Mesendoderm (in vitro differentiated cells): ENCODE results near the gene NFATC1.

ENCODE experiments used
- DNase-seq: peaks from one replicate; pipeline ENCODE4 v3.0.0; 2013
- H2AK5ac ChIP-seq: 2 replicates; pipeline ENCODE4 v1.6.1; 2013; ENCODE audit warnings: low read length, inconsistent platforms
- H2BK120ac ChIP-seq: 2 replicates; pipeline ENCODE4 v1.6.1; 2013; ENCODE audit warnings: low read depth, mild to moderate bottlenecking, low read length, moderate library complexity, mixed read lengths
- H2BK15ac ChIP-seq: replicated peaks from 2 replicates; pipeline ENCODE4 v1.6.1; 2013; ENCODE audit warnings: low read depth, mild to moderate bottlenecking, moderate library complexity
- H2BK5ac ChIP-seq: 2 replicates; pipeline ENCODE4 v1.6.1; 2013; ENCODE audit warnings: low read length, inconsistent platforms
- H3K18ac ChIP-seq: 2 replicates; pipeline ENCODE4 v1.6.1; 2013; ENCODE audit warnings: mild to moderate bottlenecking, low read length, mixed read lengths
- H3K23ac ChIP-seq: one replicate; pipeline ENCODE4 v1.6.1; 2013; ENCODE audit warnings: low read length
- H3K27ac ChIP-seq: 2 replicates; pipeline ENCODE4 v1.5.1; 2013; ENCODE audit warnings: low read depth, mild to moderate bottlenecking, inconsistent platforms, low read length, moderate library complexity
- H3K27me3 ChIP-seq: 2 replicates; pipeline ENCODE4 v1.6.1; 2013; ENCODE audit warnings: low read length, control low read depth, mild to moderate bottlenecking, inconsistent platforms; ENCODE audit not compliant: insufficient read depth, poor library complexity
- H3K36me3 ChIP-seq: 2 replicates; pipeline ENCODE4 v1.6.1; 2013; ENCODE audit warnings: low read length, inconsistent platforms; ENCODE audit not compliant: control insufficient read depth, insufficient read depth
- H3K4ac ChIP-seq: one replicate; pipeline ENCODE4 v1.6.1; 2013; ENCODE audit warnings: low read depth, mild to moderate bottlenecking, low read length, moderate library complexity
- H3K4me1 ChIP-seq: 2 replicates; pipeline ENCODE4 v1.6.1; 2013; ENCODE audit warnings: low read depth, low read length, inconsistent platforms; ENCODE audit not compliant: control insufficient read depth
- H3K4me2 ChIP-seq: 2 replicates; pipeline ENCODE4 v1.6.1; 2013; ENCODE audit warnings: low read length
- H3K4me3 ChIP-seq: 2 replicates; pipeline ENCODE4 v1.5.1; 2013; ENCODE audit warnings: mild to moderate bottlenecking, low read length
- H3K56ac ChIP-seq: one replicate; pipeline ENCODE4 v1.6.1; 2013; ENCODE audit warnings: low read length
- H3K79me1 ChIP-seq: 2 replicates; pipeline ENCODE4 v1.6.1; 2013; ENCODE audit warnings: low read length, inconsistent platforms
- H3K79me2 ChIP-seq: 2 replicates; pipeline ENCODE4 v1.6.1; 2013; ENCODE audit warnings: mild to moderate bottlenecking, low read length; ENCODE audit not compliant: control insufficient read depth, insufficient read depth
- H3K9ac ChIP-seq: 2 replicates; pipeline ENCODE4 v1.6.1; 2013; ENCODE audit warnings: low read length, inconsistent platforms
- H4K5ac ChIP-seq: one replicate; pipeline ENCODE4 v1.6.1; 2013; ENCODE audit warnings: low read length
- H4K8ac ChIP-seq: one replicate; pipeline ENCODE4 v1.6.1; 2013; ENCODE audit warnings: low read depth, mild to moderate bottlenecking, control low read depth, low read length, moderate library complexity
- WGBS: extraction: QIAGEN DNeasy Blood & Tissue Kit; methylation state at CpG from one replicate; pipeline ENCODE4 v1.1.7; 2013; ENCODE audit warnings: low lambda C conversion rate, missing lambda C conversion rate; ENCODE audit not compliant: insufficient coverage; ENCODE audit errors: extremely low coverage; 5-methylcytosine and 5-hydroxymethylcytosine counted together

Gene NFATC1

DNA sequence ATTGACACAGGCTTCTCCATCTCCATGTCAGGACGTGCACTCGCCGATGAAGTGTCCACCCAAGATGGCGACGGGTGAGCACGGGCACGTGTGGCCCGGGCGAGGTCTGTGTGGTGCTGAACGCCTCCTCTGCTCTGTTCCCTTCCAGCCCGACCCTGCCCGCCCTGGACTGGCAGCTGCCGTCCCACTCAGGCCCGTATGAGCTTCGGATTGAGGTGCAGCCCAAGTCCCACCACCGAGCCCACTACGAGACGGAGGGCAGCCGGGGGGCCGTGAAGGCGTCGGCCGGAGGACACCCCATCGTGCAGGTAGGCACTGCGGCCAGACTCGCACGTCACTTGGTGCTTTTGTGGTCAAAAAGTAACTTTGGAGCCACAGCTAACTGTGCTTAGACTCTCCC is 37.7 kb downstream of the NFATC1 start:
- Histone ChIP-seq H2AK5ac (no peak overlapping the region), H3K4me1 (no peaks in the 10 kb centered on the region), H3K9ac (no peak overlapping the region), H4K8ac (no peak overlapping the region), H2BK5ac (no peak overlapping the region), H3K4ac (no peak overlapping the region), H3K27ac (no peak overlapping the region), H3K4me3 (no peak overlapping the region), H3K23ac (no peak overlapping the region), H3K18ac (no peak overlapping the region), H3K56ac (no peak overlapping the region), H3K27me3 (no peaks in the 10 kb centered on the region), H2BK120ac (no peak overlapping the region), H2BK15ac (no peak overlapping the region), H3K79me1 (no peaks in the 10 kb centered on the region), H3K36me3 (no peaks in the 10 kb centered on the region), H4K5ac (no peak overlapping the region), H3K4me2 (no peak overlapping the region), H3K79me2 (no peaks in the 10 kb centered on the region)
- no CpG with 5 or more reads among the region's 27 CpGs for WGBS
- DNase-seq: no peak

DNA sequence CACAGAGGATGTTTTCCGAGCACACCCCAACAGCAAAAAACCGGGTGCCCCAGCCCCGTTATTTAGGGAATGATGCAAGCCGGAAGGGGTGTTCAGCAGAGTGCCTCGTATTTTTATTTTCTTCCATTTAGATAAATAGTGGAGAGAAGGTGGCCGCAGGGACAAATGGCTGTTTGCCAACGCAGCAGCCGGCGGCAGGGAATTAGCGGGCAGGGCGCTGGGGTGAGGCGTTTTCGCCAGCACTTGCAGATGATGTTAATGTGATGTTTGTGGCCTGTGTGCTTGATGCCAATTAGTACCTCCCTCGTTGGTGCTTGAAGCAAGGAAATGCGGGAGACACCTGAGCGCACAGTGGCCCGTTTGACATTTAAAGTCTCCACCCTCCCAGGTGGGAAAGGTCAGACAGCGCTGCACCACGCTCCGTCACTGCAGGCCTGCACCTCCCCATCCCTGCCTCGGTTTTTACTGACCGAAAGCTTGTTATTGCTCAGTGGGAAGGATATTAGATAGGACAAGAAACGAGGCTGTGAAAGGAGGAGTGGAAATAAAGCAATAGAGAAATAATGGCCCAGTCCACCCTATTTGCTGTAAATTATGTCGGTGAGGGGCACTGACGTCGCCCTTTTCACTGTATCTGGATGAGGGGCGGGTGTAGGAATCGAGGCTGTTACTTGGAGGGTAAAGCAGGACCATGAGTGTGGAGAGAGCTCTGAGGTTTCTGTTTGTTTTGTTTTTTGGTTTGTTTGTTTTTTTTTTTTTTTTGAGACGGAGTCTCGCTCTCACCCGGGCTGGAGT is 39.1 kb downstream of the NFATC1 start:
- Histone ChIP-seq H3K4ac (no peak overlapping the region), H2BK15ac (no peak overlapping the region), H3K27me3 (no peaks in the 10 kb centered on the region), H2BK120ac (no peak overlapping the region), H3K18ac (no peak overlapping the region), H3K4me1 (no peaks in the 10 kb centered on the region), H4K5ac (no peak overlapping the region), H3K79me1 (no peaks in the 10 kb centered on the region), H3K79me2 (no peaks in the 10 kb centered on the region), H2AK5ac (no peak overlapping the region), H3K4me3 (no peak overlapping the region), H3K27ac (no peak overlapping the region), H4K8ac (no peak overlapping the region), H3K4me2 (no peak overlapping the region), H3K56ac (no peak overlapping the region), H2BK5ac (no peak overlapping the region), H3K36me3 (no peaks in the 10 kb centered on the region), H3K23ac (no peak overlapping the region), H3K9ac (no peak overlapping the region)
- WGBS: no CpG with 5 or more reads among the region's 31 CpGs
- no peak for DNase-seq

DNA sequence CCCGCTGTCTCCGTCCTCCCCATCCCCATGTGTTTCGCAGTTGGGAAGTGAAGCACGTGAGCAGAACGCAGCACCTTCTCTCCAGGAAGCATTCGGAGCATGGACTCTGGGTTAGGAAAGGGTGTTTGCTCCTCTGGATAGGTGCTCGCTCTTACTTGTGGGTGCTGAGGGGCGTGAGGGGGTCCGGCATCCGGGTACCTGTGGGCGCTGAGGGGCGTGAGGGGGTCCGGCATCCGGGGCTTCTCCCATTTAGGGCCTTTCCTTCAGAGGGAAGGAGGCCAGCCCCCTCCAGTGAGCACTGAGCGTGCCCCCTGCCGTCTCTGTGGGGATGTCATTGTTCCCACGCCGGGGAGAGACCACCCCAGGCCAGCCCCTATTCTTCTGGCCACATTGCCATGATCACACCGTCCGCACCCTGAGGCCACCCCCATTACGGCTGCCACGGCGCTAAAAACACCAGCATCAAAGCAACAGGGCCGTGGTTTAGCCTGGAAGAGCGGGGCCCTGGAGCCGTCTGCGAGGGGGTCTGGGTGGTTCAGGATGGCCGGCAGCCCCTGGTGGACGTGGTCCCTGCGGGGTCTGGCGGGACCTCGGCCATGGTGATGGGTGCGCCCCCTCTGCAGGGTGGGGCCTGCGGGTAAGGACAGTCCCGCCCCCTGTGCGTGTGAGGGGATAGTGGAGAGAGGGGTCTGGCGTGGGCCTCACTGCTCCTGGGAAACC is 41.0 kb downstream of the NFATC1 start:
- no peak overlapping the region for H3K4me3 ChIP-seq
- H3K4me1 ChIP-seq: no peaks in the 10 kb centered on the region
- H2BK5ac ChIP-seq: no peak overlapping the region
- H3K4ac ChIP-seq: no peak overlapping the region
- H3K27me3 ChIP-seq: no peaks in the 10 kb centered on the region
- H2BK15ac ChIP-seq: no peak overlapping the region
- no peaks in the 10 kb centered on the region for H3K79me2 ChIP-seq
- no peak overlapping the region for H4K5ac ChIP-seq
- no peaks in the 10 kb centered on the region for H3K36me3 ChIP-seq
- H2AK5ac ChIP-seq: no peak overlapping the region
- no peak overlapping the region for H4K8ac ChIP-seq
- no peak overlapping the region for H2BK120ac ChIP-seq
- no peak overlapping the region for H3K9ac ChIP-seq
- H3K56ac ChIP-seq: no peak overlapping the region
- no peak overlapping the region for H3K4me2 ChIP-seq
- no CpG with 5 or more reads among the region's 37 CpGs for WGBS
- H3K18ac ChIP-seq: no peak overlapping the region
- no peak overlapping the region for H3K27ac ChIP-seq
- no peak for DNase-seq
- no peak overlapping the region for H3K23ac ChIP-seq
- no peaks in the 10 kb centered on the region for H3K79me1 ChIP-seq

DNA sequence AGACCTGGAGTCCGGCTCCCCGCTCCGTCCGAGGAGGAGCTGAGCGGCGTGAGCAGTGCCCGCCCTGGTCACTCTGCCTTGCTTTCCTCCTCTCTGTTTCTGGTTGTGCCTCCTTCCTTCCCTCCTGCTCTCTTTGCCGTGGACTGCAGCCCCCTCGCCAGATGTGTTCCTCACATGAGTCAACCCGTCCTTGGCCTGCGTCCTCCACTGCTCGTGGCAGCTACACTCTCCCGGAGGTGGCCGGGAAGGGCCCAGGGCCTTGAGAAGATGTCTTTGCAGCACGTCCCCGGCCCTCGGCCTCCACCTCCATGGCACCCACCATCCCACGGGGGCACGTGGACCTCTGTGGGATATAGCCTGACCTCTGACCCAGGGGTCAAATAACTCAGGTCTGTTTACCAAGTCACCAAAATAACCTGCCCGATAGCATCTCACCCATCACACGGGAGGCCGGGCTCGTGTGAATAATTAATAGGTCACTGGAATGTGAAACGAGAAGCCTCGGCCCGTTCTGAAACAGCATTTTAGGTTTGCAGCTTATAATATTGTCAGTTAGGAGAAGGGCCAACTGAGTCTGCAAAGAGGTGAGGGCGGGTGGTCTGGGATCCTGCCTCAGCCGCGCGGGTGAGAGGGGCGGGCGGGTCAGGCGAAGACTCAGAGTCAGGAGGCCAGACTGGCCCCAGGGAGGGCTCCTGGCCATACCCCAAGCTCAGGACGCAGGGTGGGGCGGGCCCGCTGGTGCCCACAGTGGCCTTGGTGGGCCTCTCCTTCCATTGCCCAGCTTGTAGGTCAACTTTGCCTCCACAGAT is 42.6 kb downstream of the NFATC1 start:
- Histone ChIP-seq H2BK5ac (no peak overlapping the region), H3K36me3 (no peaks in the 10 kb centered on the region), H2BK120ac (no peak overlapping the region), H3K18ac (no peak overlapping the region), H3K79me1 (no peaks in the 10 kb centered on the region), H3K27ac (no peak overlapping the region), H3K27me3 (no peaks in the 10 kb centered on the region), H3K4me1 (no peaks in the 10 kb centered on the region), H3K4me3 (no peak overlapping the region), H4K5ac (no peak overlapping the region), H3K56ac (no peak overlapping the region), H3K4me2 (no peak overlapping the region), H2BK15ac (no peak overlapping the region), H4K8ac (no peak overlapping the region), H2AK5ac (no peak overlapping the region), H3K9ac (no peak overlapping the region), H3K23ac (no peak overlapping the region), H3K4ac (no peak overlapping the region), H3K79me2 (no peaks in the 10 kb centered on the region)
- DNase-seq: no peak
- WGBS: no CpG with 5 or more reads among the region's 36 CpGs

DNA sequence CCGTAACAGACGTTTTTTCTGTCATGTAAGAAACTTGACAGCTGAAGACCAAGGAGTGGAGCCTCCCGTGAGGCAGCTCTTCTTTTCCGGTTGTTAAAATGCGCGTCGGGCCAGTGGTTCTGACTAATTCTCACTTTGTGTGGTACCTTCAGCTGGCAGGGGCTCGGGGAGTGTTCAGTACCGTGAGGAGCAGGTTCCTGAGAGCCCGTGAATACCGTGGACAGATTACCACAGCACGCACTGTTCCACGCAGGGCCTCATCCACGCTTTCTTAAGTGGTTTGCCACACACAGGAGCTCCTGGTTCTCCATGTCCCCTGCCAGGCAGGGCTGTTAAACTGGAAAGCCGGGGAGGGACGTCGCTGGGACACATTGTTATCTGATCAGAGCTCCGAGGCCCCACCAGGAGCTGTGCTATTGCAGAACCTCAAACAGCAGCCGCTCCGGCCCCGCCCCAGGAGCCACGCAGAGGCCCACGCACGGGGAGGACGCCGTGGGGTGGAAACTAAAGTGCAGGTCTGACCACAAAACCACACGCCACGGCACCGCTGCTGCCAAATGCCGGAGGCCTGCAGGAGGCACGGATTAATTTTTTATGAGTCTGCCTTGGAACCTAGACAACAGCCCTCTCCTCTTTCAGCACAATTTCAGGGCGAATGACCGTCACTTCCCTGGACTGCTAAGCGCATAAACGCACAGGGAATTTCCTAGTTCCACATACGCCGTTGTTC is 43.3 kb downstream of the NFATC1 start:
- no peak overlapping the region for H3K56ac ChIP-seq
- no peak overlapping the region for H3K18ac ChIP-seq
- no peaks in the 10 kb centered on the region for H3K79me1 ChIP-seq
- no CpG with 5 or more reads among the region's 37 CpGs for WGBS
- no peak overlapping the region for H2AK5ac ChIP-seq
- DNase-seq: no peak
- no peak overlapping the region for H2BK5ac ChIP-seq
- H4K5ac ChIP-seq: no peak overlapping the region
- no peak overlapping the region for H3K23ac ChIP-seq
- H3K79me2 ChIP-seq: no peaks in the 10 kb centered on the region
- no peak overlapping the region for H4K8ac ChIP-seq
- no peak overlapping the region for H2BK15ac ChIP-seq
- no peak overlapping the region for H3K9ac ChIP-seq
- no peak overlapping the region for H3K4me3 ChIP-seq
- H3K27me3 ChIP-seq: no peaks in the 10 kb centered on the region
- H3K4me2 ChIP-seq: no peak overlapping the region
- no peak overlapping the region for H3K4ac ChIP-seq
- H3K27ac ChIP-seq: no peak overlapping the region
- H2BK120ac ChIP-seq: no peak overlapping the region
- H3K36me3 ChIP-seq: no peaks in the 10 kb centered on the region
- no peaks in the 10 kb centered on the region for H3K4me1 ChIP-seq
